T-helper 2 cell treated with Interferon-gamma antibody and Interleukin-4, amounts not matched to agents 100 ng/mL and 5 ng/mL, for 36 hours (primary cell): Measurements from ENCODE around the gene PREB. TPM values are rescaled to one million over a fixed set of nuclear protein-coding genes. Genes with fewer than 3 reads are reported as not detected.
"Not testable (repeated sequence)": the region's sequence is repeated elsewhere in the genome, so short reads cannot be mapped to it uniquely, and the experiment has no call there.

Source experiments
- intact Hi-C: fragments of 100-400 bp; cut with micrococcal nuclease; formaldehyde crosslinking; loops from one replicate; pipeline ENCODE4 v1.15.1; 2023
- total RNA-seq: library from RNA; stranded (reverse); gene quantifications from 2 replicates; pipeline ENCODE4 v1.2.3, GENCODE V29; 2022

PREB gene, protein sequence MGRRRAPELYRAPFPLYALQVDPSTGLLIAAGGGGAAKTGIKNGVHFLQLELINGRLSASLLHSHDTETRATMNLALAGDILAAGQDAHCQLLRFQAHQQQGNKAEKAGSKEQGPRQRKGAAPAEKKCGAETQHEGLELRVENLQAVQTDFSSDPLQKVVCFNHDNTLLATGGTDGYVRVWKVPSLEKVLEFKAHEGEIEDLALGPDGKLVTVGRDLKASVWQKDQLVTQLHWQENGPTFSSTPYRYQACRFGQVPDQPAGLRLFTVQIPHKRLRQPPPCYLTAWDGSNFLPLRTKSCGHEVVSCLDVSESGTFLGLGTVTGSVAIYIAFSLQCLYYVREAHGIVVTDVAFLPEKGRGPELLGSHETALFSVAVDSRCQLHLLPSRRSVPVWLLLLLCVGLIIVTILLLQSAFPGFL
- 74.2 and 76.6 TPM in 2 replicates for total RNA-seq

DNA sequence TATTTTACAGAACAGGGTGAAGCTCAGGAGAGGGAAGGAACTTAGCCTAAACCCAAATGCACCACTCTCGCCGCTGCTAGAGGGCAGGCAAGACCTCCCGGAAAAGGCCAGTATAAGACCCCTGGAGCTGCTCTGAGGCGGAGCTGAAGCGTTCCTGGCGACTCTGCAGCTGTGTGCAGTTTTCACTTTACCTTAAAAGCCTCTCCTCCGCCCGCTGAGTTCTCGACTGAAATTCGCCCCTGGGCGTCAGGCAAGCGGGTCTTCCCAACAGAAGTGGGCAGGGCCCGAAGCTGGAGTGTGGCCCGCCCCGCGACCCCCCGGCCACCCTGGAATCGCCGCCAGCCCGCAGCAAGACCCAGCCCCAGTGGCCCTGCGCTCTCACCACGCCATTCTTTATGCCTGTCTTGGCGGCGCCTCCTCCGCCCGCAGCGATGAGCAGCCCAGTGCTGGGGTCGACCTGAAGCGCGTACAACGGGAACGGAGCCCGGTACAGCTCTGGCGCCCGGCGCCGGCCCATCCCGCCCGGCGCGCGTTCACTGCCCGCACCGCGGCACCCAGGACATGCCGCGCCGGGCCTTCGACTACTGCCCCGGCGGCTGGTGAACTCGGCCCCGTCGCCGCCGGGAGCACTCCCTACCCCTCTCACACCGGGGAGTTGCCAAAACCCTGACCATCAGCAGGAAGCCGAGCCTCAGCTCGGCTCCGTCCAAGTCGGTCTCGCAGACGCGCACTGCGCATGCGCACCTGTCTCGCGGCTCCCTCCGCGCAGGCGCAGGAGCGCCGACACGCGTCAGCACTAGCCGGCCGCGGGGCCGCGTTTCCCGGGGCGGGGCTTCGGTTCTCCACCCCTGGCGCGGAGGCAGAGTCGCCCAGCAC lies at the start of gene PREB:
PREB (minus strand) TSS at position 732 of the 876 bp plus-strand sequence; CDS start at position 517, 215 bp downstream.
- intact Hi-C loops: loop anchor here (1.0 to 2.0 kb wide), 5 partner anchors 11 to 275 kb away; partner anchors contain the start of genes ABHD1, AGBL5, ATRAID and PPM1G

DNA sequence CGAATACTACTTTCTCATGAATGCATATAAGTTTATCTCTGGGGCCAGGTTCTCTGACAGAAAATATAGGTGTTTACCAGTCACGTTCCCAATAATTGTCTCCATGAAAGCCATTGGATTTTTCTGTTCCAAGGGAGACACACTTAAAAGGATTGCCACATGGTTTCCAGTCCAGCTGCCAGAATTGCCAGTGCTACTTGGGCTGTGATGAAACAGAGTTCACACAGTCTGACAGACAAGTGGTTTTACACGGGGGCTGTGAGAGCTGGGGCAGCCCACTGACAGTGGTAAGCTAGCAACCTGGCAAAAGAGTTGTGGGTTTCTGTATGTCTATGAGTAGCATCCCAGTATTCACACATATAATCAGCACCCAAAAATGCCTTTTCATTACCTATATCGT lies 49.7 kb upstream of the PREB start:
- intact Hi-C loops: no loop called here

DNA sequence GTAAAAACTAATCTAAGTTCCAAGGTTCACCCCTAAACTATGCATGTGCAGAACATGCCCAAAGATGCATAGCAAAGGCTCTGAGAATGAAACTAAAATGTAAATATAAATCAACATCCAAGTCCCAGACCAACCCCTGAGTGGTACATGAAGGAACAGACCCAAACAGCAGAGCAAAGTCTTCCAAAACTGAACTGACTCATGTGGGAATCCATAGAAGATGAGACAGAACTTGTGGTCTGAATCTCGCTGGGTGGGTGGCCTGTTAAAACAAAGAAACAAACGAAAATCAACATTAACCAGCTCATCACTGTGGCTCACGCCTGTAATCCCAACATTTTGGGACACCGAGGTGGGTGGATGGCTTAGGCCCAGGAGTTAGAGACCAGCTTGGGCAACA lies 47.9 kb upstream of the PREB start:
- intact Hi-C loops: no loop called here

DNA sequence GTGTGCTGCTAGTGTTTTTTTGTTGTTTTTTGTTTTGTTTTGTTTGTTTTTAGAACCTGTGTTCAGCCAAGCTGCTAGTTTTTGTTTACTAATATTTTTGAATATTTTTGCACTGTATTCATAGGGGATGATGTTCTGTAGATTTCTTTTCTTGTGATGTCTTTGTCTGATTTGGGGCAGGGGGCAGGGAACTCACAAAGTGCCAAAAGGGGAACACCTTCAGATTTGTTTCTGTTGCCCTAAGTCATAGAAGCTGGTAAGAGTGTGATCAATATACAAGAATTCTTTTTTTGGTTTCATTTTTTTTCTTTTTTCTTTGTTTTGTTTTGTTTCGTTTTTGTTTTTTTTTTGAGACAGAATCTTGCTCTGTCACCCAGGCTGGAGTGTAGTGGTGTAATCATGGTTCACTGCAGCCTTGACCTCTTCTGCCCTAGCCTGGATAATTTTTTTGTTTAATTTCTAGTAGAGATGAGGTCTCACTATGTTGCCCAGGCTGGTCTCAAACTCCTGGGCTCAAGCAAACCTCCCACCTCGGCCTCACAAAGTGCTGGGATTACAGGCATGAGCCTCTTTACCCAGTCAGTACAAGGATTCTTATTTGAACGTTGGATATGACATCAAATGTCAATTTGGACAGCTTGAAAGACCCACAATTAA lies 45.0 kb upstream of the PREB start:
- intact Hi-C loops: no loop called here

DNA sequence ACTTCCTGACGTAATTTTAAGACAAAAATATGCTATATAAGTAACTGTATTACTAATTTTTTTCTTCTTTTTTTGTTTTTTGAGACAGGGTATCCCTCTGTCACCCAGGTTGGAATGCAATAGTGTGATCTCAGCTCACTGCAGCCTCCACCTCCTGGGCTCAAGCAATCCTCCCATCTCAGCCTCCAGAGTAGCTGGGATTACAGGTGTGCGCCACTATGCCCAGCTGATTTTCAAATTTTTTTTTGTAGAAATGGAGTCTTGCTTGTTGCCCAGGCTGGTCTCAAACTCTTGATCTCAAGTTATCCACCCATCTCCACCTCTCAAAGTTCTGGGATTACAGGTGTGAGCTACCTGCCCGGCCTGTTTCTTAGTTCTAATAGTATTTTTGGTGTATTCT lies 44.0 kb upstream of the PREB start:
- intact Hi-C loops: no loop called here

DNA sequence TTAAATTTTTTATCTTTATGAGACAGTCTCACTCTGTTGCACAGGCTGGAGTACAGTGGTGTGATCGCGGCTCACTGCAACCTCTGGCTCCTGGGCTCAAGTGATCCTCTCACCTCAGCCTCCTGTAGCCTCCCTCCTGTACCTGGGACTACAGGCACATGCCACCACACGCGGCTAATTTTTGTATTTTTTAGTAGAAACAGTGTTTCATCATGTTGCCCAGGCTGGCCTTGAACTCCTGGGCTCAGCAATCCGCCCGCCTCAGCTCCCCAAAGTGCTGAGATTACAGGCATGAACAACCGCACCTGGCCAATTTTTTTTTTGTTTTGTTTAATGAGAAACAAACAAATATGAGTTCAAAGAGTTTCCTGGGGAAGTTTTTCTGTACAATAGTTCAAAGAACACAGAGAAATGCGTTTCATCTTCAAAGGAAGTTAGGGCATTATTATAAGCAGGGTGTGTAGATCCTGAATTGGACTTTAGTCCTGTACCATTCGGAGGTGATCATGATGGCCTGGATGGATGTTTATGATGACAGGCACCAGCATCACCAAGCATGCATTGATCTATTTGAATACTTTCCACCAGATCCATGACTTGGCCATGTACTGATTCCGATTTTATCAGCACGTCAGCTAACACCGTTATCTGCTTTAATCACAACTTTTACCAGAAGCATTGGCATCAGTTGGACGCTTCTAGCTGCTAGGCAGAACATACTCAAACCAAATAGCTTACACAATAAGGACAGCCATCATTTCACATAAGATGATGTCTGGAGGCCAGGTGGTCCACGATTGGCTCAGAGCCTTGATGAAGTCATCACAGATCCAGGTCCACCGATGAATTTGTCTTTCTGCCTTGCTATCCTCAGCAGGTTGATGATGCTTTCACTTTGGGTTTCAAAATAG lies 43.3 kb upstream of the PREB start:
- intact Hi-C loops: no loop called here

DNA sequence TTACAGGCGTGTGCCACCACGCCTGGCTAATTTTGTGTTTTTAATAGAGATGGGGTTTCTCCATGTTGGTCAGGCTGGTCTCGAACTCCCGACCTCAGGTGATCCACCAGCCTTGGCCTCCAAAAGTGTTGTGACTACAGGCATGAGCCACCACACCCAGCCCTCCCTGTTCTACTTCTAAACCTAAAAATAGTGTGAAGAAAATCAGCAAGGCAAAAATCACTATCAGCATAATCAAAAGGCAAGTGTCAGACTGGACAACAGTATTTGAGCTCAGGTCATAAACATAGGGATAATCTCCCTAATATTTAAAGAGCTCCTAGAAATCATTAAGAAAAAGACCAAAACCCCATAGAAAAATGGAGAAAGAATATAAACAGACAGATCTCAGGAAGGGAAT lies 41.3 kb upstream of the PREB start:
- intact Hi-C loops: not testable (repeated sequence)

DNA sequence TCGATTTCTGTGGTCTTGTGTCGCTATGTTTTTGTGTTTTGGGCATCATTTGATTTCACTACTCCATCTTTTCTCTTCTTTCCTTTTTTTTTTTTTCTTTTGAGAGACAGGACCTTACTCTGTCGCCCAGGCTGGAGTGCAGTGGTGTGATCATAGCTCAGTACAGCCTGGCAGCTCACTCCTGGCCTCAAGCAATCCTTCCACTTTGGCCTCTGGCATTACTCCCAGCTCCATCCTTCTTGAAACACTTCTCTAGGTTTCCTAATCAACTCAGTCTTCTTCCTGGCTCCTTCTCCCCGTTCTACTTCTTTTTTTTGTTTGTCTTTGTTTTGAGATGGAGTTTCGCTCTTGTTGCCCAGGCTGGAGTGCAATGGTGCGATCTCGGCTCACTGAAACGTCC lies 40.9 kb upstream of the PREB start:
- intact Hi-C loops: no loop called here

DNA sequence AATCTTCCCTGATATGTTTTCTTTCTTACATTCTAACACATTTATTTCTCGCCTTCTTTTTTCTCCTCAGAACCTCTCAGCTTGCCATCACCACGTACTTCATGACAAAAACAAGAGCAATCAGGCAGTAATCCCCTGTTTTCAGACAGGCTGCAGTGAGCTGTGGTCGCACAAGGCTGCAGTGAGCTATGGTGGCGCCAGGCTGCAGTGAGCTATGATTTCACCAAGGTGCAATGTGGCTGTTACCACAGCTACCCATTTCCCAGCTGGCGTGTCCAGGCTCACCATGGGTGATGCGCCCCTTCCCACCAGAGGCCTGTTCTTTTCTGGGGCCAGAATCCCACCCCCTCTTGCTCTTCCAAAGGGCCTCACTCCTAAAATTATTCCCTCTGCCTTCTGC lies 40.2 kb upstream of the PREB start:
- intact Hi-C loops: no loop called here

DNA sequence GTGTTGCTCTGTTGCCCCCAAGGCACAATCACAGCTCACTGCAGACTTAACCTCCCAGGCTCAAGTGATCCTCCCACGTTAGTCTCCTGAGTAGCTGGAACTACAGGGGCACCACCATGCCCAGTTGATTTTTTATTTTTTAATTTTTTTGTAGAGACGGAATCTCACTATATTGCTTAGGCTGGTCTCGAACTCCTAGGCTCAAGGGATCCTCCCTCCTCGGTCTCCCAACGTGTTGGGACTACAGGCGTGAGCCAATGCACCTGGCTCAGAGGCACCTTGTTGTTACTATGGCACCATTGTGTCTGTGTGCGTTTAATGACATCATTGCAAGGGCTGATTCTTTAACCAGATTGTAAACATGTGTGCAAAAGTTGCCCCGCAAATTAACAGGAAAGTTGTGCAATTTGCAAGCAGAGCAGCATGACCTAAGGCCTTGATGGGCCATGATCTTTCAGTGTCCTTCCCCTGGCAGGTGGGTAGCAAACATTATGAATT lies 37.0 kb upstream of the PREB start:
- intact Hi-C loops: no loop called here

DNA sequence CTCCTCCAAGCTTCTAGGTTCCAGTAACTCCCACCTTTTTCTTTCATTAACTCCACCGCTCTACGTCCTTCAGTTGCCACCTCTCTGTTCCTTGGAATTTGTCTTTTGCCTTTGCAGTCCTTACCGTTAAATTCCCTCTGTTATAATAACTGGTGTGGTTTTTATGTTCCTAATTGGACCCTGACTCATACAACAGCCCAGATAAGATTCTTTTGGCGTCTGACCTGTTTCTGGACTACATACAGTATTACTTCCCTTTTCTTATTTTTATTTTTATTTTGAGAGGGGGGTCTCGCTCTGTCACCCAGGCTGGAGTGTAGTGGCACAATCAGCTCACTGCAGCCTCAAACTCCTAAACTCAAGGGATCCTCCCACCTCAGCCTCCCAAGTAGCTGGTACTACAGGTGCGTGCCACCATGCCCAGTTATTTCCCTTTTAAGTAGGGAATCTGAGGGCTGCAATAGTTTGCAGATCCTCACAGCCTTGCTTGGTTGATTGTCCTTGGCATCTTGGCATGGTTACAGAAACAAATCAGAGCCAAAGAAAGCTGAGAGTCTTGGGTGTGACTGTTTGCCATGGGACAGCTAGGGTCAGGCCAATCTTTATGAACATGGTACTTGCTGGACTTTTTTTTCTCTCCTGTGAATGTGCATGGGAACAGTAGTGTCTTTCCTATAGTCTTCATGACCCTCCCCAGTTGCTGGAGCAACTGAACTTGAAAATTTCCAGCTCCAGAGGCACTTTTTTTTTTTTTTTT lies 36.3 kb upstream of the PREB start:
- intact Hi-C loops: no loop called here

DNA sequence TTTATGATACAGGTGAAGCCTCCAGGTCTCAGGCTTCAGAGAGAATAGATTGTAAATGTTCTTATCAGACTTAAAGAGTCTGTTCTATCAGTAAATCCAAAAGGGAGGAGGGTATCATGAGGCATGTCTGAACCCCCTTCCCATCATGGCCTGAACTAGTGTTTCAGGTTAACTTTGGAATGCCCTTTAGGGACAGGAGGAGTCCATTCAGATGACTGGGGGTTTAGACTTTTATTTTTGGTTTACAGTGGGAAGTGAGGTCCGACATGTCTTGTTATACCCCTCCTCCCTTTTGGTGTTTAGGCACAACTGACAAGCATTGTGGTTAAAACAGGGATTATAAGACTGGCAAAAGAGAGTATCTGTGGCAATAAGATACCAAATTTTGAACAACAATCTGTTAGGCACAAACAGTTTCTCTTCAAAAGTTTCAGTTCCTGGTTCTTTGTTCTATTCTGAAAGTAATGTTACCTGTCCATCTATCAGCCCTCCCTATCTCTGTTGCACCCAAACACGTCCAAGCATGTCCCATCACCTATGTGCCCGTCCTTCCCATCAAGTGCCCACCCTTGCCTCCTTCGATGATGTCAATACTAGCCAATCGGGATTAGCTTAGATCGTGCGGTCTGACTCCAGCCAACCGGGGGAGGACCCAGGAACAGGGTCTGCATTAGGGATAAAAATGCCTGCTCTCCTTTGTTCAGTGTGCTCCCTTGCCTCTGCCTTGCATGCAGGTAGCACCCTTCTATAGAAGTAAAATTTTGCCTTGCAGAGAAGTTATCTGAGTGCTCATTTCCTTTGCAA lies 30.7 kb upstream of the PREB start:
- intact Hi-C loops: no loop called here

DNA sequence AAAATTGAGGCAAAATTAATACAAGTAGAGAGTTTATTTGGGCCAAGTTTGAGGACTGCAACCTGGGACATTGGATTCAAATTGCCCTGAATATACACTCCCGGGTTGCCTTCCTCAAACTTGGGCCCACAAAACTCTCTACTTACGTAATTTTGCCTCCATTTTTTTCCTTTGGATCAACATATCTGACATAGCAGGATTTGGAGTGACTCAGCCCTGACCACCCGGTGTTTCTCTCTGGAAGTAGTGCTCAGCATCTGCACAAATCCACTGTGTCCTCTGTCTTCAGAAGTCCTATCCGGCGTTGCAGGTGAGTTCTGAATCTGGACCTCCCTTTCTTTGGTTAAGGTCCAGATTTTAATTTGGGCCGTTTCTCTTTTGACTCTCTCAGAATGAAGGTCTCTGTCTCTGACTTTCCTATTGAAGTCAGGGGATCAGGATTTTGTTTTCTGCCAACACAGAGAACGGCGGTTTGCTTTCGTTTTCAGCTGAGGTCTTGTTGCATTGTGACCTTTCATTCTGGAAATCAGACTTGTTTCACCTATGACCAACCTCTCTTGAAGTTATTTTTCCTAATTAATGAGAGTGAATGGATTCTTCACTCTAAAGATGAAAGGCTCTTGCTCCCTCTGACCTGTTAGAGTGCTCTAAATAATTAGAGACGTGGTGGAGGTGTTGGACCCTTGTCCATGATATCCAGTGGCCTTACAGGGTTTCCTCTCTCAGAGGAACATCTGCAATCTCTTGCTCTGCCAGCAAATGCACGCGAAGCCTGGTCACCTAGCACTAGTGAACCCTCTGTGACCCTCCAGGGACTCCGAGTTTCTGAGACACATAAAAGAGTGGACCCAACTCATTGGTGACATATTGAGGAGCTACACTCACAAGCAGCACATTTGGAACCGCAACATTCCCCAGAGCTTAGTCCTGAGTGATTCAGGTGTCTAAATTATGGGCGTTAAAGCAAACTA lies 28.0 kb upstream of the PREB start:
- intact Hi-C loops: no loop called here

DNA sequence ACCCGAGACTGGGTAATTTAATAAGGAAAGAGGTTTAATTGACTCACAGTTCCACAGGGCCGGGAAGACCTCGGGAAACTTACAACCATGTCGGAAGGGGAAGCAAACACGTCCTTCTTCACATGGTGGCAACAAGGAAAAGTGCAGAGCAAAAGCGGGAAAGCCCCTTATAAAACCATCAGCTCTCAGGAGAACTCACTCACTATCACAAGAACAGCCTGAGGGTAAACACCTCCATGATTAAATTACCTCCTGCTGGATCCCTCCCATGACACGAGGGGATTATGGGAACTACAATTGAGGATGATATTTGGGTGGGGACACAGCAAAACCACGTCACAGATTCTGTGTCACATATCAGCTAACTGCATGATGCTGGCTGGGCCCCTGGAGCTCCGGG lies 25.8 kb upstream of the PREB start:
- intact Hi-C loops: no loop called here

DNA sequence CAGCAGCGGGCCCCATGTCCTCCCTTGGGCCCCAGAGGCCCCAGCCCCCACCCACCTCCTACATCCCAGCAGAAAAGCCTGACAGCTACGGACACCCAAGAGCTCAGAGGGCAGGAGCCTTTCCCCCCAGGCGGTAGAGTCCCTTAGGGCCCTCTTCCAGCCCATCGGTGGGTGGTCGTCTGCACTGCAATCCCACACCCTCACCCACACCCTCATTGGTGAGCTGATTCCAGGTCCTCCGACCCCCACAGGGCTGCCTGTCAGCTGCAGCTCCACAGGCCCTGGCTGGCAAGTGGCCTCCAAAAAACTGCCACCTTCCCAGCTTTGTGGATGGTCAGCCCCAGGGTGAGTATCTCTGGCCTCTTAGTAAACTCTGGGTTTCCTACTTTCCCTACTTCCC lies 24.8 kb upstream of the PREB start:
- intact Hi-C loops: no loop called here

DNA sequence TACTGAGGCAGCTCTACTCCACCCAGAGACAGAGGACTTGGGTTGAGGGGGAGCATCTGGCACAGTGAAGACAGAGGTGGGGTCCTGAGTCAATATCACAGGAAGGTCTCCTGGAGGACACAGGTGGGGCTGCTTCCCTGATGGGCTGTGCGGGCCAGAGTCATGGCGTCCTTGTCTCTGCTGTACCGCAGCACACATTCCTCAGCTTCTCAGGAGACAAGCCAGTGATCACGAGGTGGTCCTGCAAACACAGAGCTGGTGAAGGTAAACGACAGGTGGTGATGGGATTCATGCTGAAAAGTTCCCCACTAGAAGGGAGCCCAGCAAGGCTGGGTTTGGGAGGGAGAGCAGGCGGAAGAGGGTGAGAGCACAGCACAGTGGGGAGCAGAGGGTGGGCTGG lies 24.0 kb upstream of the PREB start:
- intact Hi-C loops: no loop called here

DNA sequence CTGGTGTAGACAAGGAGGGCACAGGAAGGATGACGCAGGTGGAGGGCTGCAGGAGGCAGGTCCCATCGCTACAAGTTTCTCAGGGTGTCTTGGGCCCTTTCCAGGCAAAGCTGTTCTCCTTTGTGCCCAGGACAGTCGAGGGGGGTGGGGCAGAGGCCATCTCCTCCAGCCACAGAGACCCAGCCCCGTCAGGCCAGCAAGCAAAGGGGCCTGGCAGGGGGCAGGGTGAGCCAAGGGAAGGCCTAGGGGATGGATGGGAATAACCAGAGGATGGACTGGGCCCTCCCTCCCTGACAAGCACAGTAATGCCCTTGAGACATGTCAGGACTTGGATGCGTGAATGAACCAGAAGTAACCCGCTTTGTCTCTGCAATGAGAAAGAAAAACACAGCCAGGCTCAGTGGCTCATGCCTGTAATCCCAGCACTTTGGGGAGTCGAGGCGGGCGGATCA lies 20.7 kb upstream of the PREB start:
- intact Hi-C loops: no loop called here

DNA sequence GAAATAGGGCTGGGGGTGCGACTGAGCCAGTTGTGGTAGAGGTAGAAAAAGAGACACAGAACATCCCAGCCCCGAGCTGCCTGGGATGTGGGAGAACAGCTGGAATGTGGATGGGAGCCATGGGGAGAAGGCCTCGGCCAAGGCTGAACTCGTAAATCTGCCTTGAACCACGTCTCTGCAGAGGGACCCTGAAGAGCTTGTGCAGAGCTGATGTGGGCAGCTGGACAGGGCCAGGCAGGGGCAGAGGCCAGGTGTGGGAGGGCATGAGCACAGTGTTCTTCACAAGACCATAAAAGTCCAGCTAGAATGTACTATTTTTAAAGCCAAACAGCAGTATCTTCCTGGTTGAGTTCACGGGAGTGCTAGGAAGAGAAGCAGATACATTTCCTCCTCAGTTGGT lies 20.1 kb upstream of the PREB start:
- intact Hi-C loops: no loop called here
